K562 (cell line): ENCODE data around the gene FAM110D. TPM values are rescaled to one million over a fixed set of nuclear protein-coding genes. Genes with fewer than 3 reads are reported as not detected.

Experiments used
- ATF7 ChIP-seq: fragments of 450-650 bp; IDR thresholded peaks from 2 replicates; pipeline ENCODE4 v1.7.1; 2014; ENCODE audit warnings: mild to moderate bottlenecking, moderate library complexity
- CHD4 ChIP-seq: fragments of 200-600 bp; sonication (generic); IDR thresholded peaks from 3 replicates; pipeline ENCODE4 v1.6.1; 2012; ENCODE audit warnings: low read depth, mild to moderate bottlenecking, mixed read lengths, low read length, inconsistent platforms; ENCODE audit not compliant: insufficient read depth, insufficient replicate concordance, poor library complexity, severe bottlenecking
- FOXM1 ChIP-seq, 2 experiments: fragments of 450-650 bp in 1 of 2; sonication (generic) in 1 of 2; formaldehyde crosslinking in 1 of 2; IDR thresholded peaks; 2 replicates each; pipeline versions ENCODE4 v1.6.1 to v1.9.0; 2017 to 2022; ENCODE audit warnings: low read depth in 2 of 2, mild to moderate bottlenecking in 2 of 2, missing genetic modification reagents in 1 of 2, moderate library complexity in 1 of 2
- GABPA ChIP-seq: fragments of 200-800 bp; sonication (Bioruptor generic); conservative IDR thresholded peaks from 2 replicates; pipeline ENCODE4 v1.6.1; 2016; ENCODE audit warnings: low read depth, missing genetic modification characterization, missing compliant biosample characterization
- HCFC1 ChIP-seq: IDR thresholded peaks from 2 replicates; pipeline ENCODE4 v1.6.1; 2012; ENCODE audit warnings: low read depth, low read length, improper control_type of control experiment
- KLF16 ChIP-seq: IDR thresholded peaks from 2 replicates; pipeline ENCODE4 v1.6.1; 2016; ENCODE audit warnings: antibody characterized with exemption
- PHB ChIP-seq: fragments of 250-450 bp; sonication (Bioruptor Pico); IDR thresholded peaks from 2 replicates; pipeline ENCODE4 v1.5.0; 2021
- ZC3H11A ChIP-seq: IDR thresholded peaks from 2 replicates; pipeline ENCODE4 v1.6.1; 2012; ENCODE audit warnings: low read depth, low read length, improper control_type of control experiment
- ZEB2 ChIP-seq: fragments of 450-650 bp; IDR thresholded peaks from 2 replicates; pipeline ENCODE4 v1.6.1; 2016
- polyA plus RNA-seq, 8 experiments: library from polyadenylated mRNA; depleted of rRNA in 4 of 8; stranded (reverse) in 5 of 8; unstranded in 3 of 8; fragments of >200 nt; fragmentation: Nextera tagmentation in 2 of 8; fragmentation: Illumina TruSeq in 1 of 8; extraction: Ambion mirVana in 2 of 8; extraction: Trizol in 1 of 8; gene quantifications; 2 replicates each; pipeline versions ENCODE4 v1.2.1 to v1.2.3, GENCODE V29; 2011 to 2014; ENCODE audit warnings: inconsistent platforms in 1 of 8, missing spikeins in 1 of 8
- total RNA-seq, 7 experiments: library from RNA; depleted of rRNA in 6 of 7; stranded (reverse); fragments of >200 nt in 6 of 7; fragmentation: Illumina TruSeq in 2 of 7; extraction: Trizol in 2 of 7; gene quantifications; 2 replicates each; pipeline versions ENCODE4 v1.2.1 to v1.2.3, GENCODE V29; 2011 to 2021; ENCODE audit warnings: low replicate concordance in 1 of 7
- TF ChIP-seq, protein P1 (sequence below): fragments of 450-650 bp; IDR thresholded peaks from 2 replicates; pipeline ENCODE4 v1.6.1; 2016; ENCODE audit warnings: mild to moderate bottlenecking, moderate library complexity
- TF ChIP-seq, protein P2 (sequence below): fragments of 250-450 bp; sonication (Bioruptor Pico); IDR thresholded peaks from 2 replicates; pipeline ENCODE4 v1.4.0; 2020; ENCODE audit warnings: mild to moderate bottlenecking
- TF ChIP-seq, protein P3 (sequence below): fragments of 450-650 bp; formaldehyde crosslinking; IDR thresholded peaks from 2 replicates; pipeline ENCODE4 v1.4.0; 2020; ENCODE audit warnings: mild to moderate bottlenecking, moderate library complexity

Gene FAM110D
- total and polyA plus RNA-seq, 9 of the 15 experiments (the other 6 are each of a cell fraction or from before 2014, with no cell fraction given) = 0.04 to 1.1 (median 0.33) TPM

DNA sequence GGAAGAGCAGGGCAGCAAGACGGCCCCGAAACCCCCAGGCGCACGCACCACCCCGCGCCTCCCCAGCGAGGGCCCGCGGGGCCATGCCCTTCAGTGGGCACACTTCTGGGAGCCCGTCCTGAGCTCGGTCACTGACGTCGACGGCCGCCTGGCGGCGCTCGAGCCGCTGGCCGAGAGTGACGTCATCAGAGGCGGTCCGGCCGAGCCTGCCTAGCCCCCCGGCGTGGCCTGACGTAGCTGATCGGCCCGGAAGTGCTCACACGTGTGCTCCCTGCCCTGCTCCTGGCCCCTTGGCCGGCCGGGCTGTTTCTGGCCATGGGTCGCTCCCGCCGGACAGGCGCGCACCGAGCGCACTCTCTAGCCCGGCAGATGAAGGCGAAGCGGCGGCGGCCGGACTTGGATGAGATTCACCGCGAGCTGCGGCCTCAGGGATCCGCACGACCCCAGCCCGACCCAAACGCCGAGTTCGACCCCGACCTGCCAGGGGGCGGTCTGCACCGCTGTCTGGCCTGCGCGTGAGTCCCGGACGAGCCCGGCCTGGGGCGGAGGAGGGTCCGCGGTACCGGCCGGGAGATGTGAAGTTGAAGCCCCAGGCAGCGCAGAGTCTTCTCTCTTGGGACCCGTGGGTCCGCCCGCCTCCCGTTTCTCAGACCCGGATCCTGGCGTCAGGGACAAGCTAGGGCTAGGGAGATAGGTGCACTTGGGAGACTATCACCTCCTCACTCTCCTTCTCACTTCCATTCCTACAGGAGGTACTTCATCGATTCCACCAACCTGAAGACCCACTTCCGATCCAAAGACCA is 11.0 kb downstream of the FAM110D start, which contains the start of gene ZNF593 (continued):
- TF ChIP-seq, protein P1, sequence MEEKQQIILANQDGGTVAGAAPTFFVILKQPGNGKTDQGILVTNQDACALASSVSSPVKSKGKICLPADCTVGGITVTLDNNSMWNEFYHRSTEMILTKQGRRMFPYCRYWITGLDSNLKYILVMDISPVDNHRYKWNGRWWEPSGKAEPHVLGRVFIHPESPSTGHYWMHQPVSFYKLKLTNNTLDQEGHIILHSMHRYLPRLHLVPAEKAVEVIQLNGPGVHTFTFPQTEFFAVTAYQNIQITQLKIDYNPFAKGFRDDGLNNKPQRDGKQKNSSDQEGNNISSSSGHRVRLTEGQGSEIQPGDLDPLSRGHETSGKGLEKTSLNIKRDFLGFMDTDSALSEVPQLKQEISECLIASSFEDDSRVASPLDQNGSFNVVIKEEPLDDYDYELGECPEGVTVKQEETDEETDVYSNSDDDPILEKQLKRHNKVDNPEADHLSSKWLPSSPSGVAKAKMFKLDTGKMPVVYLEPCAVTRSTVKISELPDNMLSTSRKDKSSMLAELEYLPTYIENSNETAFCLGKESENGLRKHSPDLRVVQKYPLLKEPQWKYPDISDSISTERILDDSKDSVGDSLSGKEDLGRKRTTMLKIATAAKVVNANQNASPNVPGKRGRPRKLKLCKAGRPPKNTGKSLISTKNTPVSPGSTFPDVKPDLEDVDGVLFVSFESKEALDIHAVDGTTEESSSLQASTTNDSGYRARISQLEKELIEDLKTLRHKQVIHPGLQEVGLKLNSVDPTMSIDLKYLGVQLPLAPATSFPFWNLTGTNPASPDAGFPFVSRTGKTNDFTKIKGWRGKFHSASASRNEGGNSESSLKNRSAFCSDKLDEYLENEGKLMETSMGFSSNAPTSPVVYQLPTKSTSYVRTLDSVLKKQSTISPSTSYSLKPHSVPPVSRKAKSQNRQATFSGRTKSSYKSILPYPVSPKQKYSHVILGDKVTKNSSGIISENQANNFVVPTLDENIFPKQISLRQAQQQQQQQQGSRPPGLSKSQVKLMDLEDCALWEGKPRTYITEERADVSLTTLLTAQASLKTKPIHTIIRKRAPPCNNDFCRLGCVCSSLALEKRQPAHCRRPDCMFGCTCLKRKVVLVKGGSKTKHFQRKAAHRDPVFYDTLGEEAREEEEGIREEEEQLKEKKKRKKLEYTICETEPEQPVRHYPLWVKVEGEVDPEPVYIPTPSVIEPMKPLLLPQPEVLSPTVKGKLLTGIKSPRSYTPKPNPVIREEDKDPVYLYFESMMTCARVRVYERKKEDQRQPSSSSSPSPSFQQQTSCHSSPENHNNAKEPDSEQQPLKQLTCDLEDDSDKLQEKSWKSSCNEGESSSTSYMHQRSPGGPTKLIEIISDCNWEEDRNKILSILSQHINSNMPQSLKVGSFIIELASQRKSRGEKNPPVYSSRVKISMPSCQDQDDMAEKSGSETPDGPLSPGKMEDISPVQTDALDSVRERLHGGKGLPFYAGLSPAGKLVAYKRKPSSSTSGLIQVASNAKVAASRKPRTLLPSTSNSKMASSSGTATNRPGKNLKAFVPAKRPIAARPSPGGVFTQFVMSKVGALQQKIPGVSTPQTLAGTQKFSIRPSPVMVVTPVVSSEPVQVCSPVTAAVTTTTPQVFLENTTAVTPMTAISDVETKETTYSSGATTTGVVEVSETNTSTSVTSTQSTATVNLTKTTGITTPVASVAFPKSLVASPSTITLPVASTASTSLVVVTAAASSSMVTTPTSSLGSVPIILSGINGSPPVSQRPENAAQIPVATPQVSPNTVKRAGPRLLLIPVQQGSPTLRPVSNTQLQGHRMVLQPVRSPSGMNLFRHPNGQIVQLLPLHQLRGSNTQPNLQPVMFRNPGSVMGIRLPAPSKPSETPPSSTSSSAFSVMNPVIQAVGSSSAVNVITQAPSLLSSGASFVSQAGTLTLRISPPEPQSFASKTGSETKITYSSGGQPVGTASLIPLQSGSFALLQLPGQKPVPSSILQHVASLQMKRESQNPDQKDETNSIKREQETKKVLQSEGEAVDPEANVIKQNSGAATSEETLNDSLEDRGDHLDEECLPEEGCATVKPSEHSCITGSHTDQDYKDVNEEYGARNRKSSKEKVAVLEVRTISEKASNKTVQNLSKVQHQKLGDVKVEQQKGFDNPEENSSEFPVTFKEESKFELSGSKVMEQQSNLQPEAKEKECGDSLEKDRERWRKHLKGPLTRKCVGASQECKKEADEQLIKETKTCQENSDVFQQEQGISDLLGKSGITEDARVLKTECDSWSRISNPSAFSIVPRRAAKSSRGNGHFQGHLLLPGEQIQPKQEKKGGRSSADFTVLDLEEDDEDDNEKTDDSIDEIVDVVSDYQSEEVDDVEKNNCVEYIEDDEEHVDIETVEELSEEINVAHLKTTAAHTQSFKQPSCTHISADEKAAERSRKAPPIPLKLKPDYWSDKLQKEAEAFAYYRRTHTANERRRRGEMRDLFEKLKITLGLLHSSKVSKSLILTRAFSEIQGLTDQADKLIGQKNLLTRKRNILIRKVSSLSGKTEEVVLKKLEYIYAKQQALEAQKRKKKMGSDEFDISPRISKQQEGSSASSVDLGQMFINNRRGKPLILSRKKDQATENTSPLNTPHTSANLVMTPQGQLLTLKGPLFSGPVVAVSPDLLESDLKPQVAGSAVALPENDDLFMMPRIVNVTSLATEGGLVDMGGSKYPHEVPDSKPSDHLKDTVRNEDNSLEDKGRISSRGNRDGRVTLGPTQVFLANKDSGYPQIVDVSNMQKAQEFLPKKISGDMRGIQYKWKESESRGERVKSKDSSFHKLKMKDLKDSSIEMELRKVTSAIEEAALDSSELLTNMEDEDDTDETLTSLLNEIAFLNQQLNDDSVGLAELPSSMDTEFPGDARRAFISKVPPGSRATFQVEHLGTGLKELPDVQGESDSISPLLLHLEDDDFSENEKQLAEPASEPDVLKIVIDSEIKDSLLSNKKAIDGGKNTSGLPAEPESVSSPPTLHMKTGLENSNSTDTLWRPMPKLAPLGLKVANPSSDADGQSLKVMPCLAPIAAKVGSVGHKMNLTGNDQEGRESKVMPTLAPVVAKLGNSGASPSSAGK = peak; percentile 66
- TF ChIP-seq CHD4 (peak; percentile 69), ZEB2 (no peak), FOXM1 (IDR thresholded peaks at IDR 0.05; ENCODE audit: low read depth) (no peak), FOXM1 (CRISPR knock-in tag; IDR thresholded peaks at IDR 0.05; ENCODE audit: low read depth) (no peak), ATF7 (peak; percentile 99), ZC3H11A (peak; percentile 88), PHB (CRISPR knock-in tag) (0 out of 2 replicates have a peak, but pooled peaks have one; percentile 90), GABPA (tag) (peak; percentile 93), KLF16 (peak; percentile 59), HCFC1 (peak; percentile 77)
- TF ChIP-seq, protein P2, sequence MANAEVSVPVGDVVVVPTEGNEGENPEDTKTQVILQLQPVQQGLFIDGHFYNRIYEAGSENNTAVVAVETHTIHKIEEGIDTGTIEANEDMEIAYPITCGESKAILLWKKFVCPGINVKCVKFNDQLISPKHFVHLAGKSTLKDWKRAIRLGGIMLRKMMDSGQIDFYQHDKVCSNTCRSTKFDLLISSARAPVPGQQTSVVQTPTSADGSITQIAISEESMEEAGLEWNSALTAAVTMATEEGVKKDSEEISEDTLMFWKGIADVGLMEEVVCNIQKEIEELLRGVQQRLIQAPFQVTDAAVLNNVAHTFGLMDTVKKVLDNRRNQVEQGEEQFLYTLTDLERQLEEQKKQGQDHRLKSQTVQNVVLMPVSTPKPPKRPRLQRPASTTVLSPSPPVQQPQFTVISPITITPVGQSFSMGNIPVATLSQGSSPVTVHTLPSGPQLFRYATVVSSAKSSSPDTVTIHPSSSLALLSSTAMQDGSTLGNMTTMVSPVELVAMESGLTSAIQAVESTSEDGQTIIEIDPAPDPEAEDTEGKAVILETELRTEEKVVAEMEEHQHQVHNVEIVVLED (CRISPR knock-in tag) = peak; percentile 72
- TF ChIP-seq, protein P3, sequence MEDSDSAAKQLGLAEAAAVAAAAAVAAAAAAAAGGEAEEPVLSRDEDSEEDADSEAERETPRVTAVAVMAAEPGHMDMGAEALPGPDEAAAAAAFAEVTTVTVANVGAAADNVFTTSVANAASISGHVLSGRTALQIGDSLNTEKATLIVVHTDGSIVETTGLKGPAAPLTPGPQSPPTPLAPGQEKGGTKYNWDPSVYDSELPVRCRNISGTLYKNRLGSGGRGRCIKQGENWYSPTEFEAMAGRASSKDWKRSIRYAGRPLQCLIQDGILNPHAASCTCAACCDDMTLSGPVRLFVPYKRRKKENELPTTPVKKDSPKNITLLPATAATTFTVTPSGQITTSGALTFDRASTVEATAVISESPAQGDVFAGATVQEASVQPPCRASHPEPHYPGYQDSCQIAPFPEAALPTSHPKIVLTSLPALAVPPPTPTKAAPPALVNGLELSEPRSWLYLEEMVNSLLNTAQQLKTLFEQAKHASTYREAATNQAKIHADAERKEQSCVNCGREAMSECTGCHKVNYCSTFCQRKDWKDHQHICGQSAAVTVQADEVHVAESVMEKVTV (CRISPR knock-in tag) = peak; percentile 39; the same call in 1 of the 2 replicates
